CD4-positive, alpha-beta T cell treated with Interleukin-4 for 1 hour (primary cell): ENCODE results near the gene PSORS1C1.
"Not testable (repeated sequence)": the region's sequence is repeated elsewhere in the genome, so short reads cannot be mapped to it uniquely, and the experiment has no call there.

Source experiments
- DNase-seq, 2 donors: peaks; one replicate each; pipeline ENCODE4 v3.0.0-alpha.2; 2020 to 2022

The PSORS1C1 gene, protein sequence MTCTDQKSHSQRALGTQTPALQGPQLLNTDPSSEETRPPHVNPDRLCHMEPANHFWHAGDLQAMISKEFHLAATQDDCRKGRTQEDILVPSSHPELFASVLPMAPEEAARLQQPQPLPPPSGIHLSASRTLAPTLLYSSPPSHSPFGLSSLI

GRCh38 chr6:31114541-31114878 is at the start of gene PSORS1C1:
Gene PSORS1C1 (plus strand): TSS chr6:31114800. CDS start chr6:31129633, 14,833 bp downstream.
- DNase-seq = no peak

DNA sequence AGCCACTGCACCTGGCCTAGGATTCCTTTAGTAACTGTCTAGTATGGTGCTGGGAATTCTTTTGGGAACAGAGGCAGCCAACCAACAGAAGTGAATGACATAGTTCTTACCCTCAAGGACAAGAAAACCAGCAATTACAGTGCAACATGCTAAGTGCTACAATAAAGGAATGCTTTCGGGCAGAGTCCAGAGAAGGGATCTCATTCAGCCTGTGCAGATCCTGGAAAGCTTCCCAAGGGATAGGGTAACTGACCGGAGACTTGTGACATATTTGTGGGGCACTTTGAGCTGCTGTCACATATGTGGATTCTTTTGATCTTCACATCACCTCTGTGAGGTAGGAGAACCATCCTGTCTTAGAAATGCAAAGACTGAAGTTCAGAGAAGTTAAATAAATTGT is 49.0 kb upstream of the PSORS1C1 start:
- no peak for DNase-seq

DNA sequence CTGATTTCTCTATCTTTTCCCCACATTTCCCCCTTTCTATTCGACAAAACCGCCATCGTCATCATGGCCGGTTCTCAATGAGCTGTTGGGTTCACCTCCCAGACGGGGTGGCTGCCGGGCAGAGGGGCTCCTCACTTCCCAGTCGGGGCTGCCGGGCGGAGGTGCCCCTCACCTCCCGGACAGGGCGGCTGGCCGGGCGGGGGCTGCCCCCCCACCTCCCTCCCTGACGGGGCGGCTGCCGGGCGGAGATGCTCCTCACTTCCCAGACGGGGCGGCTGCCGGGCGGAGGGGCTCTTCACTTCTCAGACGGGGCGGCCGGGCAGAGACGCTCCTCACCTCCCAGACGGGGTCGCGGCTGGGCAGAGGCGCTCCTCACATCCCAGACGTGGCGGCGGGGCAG is 47.6 kb upstream of the PSORS1C1 start:
- DNase-seq = not testable (repeated sequence)

DNA sequence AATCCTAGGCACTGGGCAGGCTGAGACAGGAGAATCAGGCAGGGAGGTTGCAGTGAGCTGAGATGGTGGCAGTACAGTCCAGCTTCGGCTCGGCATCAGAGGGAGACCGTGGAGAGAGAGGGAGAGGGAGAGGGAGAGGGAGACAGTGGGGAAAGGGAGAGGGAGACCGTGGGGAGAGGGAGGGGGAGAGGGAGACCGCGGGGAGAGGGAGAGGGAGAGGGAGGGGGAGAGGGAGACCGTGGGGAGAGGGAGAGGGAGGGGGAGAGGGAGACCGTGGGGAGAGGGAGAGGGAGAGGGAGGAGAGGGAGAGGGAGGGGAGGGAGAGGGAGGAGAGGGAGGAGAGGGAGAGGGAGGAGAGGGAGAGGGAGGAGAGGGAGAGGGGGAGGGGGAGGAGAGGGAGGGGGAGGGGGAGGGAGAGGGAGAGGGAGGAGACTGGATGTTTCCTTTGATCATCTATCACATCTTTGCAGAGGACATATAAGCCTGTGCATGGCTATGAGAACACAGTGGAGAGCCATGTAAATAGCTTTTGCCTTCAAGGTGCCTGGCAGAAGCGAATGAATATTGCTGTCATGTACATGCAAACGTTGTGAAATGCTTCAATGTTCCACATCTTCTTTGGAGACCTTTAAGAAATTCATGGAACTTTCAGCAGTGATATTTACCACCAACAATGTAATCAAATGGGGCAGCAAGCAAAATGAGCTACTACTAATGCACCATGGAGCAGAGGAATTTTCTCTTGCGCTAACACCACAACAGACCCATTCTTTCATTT is 46.5 kb upstream of the PSORS1C1 start:
- DNase-seq = not testable (repeated sequence)

- peak; percentile 62 to 69 for DNase-seq
Measured at GRCh38 chr6:31068669-31069340, 45.8 kb upstream of the PSORS1C1 start.

DNA sequence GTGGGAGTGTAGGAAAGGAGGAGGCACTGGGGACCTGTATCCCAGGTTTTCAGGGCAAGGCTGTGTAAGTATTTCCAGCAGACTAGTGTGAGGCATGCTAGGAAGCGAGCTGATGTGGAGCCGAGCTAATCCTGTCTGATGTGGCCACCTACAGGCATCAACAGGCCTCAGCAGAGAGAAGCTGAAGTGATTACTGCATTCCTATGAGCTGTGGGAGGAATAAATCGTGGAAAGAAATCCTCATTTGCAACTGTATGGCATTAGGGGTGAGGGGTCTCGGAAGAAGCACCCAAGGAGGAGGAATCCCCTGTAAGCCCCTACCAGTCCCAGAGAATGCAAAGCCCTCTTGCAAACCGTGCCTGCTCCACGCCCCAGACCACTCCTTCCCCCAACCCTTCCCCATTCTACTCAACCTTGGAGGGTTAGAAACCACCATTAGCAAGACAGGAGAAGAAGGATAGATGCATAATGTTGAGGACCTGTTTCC is 43.8 kb upstream of the PSORS1C1 start:
- DNase-seq = peak in 1 of 2 donors; percentile 11

DNA sequence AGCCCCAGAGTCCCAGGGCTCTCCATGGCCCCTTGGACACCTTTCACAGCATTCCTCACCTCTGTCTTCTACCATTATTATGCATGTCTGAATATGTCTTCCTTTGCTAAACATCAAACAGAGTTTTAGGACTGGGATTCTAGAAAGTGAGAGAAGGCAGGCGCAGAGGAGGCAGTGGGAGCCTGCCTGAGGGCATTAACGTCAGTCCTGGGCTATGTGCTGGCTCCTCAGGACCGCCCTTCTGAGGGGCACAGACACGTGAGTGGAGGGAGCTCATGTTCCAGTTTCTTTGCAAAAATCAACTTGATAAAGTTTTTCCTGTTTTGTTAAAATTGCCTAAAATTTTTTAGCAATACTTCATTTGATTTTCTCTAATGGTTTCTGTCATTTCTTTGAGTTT is 40.2 kb upstream of the PSORS1C1 start:
- no peak for DNase-seq

GRCh38 chr6:31075528-31075927 is 39.1 kb upstream of the PSORS1C1 start:
- DNase-seq = no peak

- DNase-seq = no peak
Measured at GRCh38 chr6:31076611-31077010, 38.0 kb upstream of the PSORS1C1 start.

GRCh38 chr6:31079656-31080261 is 34.8 kb upstream of the PSORS1C1 start:
- DNase-seq = peak; percentile 72 to 74

DNA sequence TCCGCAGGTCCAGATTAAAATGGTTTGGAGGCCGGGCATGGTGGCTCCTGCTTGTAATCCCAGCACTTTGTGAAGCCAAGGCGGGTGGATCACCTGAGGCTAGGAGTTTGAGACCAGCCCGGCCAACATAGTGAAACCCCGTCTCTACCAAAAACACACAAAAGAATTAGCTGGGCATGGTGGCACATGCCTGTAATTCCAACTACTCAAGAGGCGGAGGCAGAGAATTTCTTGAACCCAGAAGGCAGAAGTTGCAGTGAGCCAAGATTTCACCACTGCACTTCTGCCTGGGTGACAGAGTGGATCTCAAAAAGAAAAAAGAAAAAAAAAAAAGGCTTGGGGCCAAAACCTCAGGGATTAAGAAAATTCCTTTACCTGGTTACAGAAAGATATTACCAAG is 32.7 kb upstream of the PSORS1C1 start:
- no peak for DNase-seq

DNA sequence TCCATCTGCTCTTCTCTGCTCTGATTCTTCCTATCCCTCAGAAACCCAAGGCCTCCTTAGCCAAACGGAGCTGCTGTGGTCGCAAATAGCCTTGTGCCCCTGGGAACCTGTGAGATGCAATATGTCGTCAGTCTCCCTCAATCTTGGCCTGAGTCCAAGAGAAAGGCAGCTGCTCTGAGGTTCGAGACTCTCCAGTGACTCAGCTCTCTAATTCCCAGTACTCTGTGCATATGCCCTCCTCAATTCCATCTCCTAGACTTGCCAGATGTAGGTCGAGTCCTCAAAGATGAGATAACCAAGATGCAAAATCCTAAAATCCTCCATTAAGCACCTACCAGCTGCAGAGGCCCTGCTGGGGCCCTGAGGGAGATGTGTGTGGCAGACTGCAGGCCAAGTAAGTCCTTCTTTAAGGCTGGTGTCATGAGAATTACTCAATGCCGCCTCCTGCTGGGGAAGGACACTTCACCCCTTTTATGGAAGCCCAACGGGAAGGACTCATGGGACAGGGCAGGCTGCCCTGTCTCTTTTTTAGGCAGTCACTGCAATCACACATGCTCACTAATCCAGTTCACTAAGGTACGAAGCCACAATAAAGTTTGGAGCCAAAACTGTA is 30.8 kb upstream of the PSORS1C1 start:
- DNase-seq = peak; percentile 30 to 42

DNA sequence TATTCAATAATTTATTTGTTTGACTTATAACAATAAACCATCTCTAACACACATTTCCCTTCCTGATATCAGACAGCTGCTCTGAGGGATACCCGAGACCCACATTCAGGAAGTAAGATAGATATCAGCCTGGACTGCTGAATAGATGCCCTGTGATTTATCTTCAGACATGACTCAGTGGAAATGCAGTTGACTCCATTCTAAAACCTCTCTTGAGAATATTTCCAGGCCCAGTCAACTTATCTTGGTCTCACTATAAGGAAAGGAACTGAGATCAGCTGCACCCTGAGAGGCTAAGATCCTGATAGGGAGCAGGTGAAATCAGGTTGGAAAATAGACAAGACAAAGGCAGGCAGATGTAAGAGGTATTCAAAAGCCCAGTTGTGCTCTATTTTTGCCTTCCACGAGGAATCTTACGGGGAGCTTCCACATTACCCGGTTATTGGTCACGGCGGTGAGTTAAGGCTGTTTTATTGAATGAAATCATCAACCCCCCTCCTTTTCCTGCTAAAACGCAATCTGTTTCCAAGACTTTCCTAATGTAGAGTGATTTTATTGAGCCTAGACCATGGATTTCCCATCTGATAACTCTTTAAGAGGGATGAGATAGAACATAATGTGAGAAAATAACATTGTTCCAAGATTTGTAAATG is 27.7 kb upstream of the PSORS1C1 start:
- no peak for DNase-seq

DNA sequence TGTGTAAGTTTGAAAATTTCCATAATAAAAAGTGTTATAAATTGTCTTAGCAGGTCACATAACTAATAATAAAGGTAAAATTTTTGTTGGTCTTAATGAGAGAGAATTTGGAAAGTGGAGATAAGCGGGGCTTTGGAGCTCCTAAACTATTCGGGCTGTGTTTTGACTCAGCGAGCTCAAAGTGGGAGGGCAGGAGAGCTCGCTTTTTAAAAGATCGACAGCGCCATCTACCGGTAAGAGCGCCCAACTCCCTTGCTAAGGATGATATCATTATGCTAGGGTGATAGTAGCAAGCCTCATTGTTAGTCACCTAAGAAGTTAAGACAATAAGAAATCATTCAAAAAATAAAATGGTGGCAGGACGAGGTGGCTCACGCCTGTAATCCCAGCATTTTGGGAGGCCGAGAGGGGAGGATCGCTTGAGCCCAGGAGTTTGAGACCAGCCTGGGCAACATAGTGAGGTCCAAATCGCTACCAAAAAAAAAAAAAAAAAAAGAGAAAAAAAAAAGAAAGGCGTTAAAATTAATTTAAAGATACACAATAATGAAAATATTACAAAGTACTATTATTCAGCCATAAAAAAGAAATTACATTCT is 27.0 kb upstream of the PSORS1C1 start:
- peak; percentile 82 to 86 for DNase-seq

GRCh38 chr6:31090275-31090972 is 24.2 kb upstream of the PSORS1C1 start:
- no peak for DNase-seq

GRCh38 chr6:31090973-31091364 is 23.6 kb upstream of the PSORS1C1 start:
- no peak for DNase-seq

- DNase-seq = no peak
Measured at GRCh38 chr6:31091680-31092079, 22.9 kb upstream of the PSORS1C1 start.

- DNase-seq = no peak
Measured at GRCh38 chr6:31092238-31092637, 22.4 kb upstream of the PSORS1C1 start.

DNA sequence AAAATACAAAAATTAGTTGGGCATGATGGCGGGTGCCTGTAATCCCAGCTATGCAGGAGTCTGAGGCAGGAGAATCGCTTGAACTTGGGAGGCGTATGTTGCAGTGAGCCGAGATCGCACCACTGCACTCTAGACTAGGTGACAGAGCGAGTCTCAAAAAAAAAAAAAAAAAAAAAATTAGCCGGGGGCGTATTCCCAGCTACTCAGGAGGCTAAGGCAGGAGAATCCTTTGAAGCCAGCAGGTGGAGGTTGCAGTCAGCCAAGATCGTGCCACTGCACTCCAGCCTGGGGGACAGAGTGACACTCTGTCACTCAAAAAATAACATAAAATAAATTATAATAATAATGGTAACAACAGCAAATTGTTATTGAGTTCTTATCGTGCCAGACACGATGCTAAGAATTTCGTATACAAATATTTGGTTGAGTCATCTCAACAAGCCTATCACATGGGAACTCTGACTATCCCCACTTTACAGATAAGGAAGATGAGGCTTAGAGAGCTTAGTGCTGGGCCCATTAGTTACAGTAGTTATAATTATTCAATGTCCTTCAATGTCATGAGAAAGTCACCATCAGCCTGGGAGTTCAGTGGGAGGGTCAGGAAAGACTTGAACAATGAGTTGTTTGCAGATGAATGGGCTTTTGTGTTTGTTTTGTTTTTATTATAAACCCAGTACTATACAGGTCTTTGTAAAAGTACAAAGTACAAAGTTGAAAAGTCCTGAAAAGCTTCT is 21.7 kb upstream of the PSORS1C1 start:
- DNase-seq = no peak

DNA sequence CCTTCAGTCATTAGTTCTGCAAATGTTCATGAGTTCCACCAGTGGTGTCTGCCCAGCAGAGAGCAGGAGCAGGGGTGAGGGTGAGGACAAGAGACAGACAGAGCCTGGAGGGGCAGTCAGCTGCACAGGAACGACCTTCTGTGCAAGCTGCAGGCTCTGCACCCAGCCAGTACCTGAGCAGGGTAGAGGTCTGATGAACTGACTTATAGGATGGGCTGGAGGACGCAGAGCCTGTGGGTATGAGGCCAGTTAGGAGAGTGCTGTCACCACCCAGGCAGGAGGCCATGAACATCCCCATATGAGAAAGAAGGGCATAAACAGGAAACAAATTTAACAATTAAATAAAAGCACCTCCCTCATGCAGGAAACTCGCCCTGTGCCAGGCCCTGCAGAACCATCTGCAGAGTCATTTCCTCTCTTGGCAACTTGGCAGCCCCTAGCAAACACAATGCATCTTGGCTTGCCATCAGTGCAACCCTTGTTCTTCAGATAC is 20.2 kb upstream of the PSORS1C1 start:
- peak; percentile 18 to 47 for DNase-seq

DNA sequence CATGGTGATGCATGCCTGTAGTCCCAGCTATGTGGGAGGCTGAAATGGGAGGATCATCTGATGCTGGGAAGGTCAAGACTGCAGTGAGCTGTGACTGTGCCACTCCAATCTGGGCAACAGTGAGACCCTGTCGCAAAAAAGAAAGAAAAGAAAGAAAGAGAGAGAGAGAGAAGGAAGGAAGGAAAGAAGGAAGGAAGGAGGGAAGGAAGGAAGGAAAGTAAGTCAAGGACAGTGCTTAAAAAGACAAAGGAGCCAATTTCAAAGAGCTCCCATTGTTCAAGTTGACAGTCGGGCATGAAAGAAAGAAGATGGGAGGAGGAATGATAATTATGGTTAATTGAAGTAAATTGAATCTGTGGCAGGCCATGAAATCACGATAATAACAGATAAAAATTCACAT is 18.4 kb upstream of the PSORS1C1 start:
- no peak for DNase-seq
